SH-SY5Y (cell line): ENCODE measurements around the gene DOK6.

Experiments used
- GATA2 ChIP-seq: IDR thresholded peaks from 2 replicates; pipeline ENCODE4 v1.6.1; 2011; ENCODE audit warnings: mild to moderate bottlenecking, low read depth, low read length
- GATA3 ChIP-seq: IDR thresholded peaks from 2 replicates; pipeline ENCODE4 v1.6.1; 2011; ENCODE audit warnings: low read depth, mild to moderate bottlenecking, low read length, moderate library complexity

DNA sequence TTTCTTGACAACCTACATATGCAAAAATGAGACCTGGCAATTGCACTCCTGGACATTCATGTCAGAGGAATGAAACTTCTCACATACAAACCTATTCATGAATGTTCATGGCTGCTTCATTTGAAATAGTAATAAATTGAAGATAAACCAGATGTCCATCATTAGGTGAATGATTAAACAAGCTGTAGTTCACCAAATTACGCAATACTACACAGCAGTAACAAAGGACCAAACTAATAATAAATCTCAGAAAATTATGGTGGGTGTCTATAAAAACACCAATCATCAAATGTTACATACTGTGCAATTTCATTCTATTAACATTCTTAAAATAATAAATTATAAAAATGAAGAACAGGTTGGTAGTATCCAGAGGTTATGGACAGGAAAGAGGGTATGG lies 13.5 kb downstream of the DOK6 start:
- TF ChIP-seq GATA3 (no peak), GATA2 (no peak)
